Fibroblast of skin of back (primary cell): Measurements from ENCODE around the gene MAST1.
"Not testable (repeated sequence)": the region's sequence is repeated elsewhere in the genome, so short reads cannot be mapped to it uniquely, and the experiment has no call there.

Experiments
- DNase-seq: peaks from one replicate; pipeline ENCODE4 v3.0.0-alpha.2; 2013

MAST1 gene

GRCh38 chr19:12840091-12841079 is 2.1 kb downstream of the MAST1 start:
- DNase-seq = peak; percentile 64

- no peak for DNase-seq
These were observed 2.8 kb downstream of the MAST1 start for GRCh38 chr19:12841094-12841493.

DNA sequence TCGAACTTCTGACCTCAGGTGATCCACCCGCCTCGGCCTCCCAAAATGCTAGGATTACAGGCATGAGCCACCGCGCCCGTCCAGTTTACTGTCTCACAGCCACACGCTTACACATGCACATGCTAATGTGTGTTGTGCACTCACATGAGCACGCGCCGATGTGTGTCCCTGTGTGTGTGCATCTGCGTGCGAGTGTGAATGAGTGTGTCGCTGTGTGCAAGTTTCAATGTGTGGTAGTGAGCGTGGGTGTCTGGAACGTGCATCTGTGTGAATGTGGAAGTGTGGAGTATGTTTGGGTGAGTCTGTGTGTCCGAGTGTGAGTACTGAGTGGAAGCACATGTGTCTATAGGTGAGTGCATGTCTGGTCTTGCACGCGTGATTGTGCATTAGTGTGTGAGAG is 4.2 kb downstream of the MAST1 start:
- no peak for DNase-seq

GRCh38 chr19:12843328-12843727 is 5.0 kb downstream of the MAST1 start:
- DNase-seq = no peak

GRCh38 chr19:12843999-12844732 is 5.9 kb downstream of the MAST1 start:
- DNase-seq = no peak

DNA sequence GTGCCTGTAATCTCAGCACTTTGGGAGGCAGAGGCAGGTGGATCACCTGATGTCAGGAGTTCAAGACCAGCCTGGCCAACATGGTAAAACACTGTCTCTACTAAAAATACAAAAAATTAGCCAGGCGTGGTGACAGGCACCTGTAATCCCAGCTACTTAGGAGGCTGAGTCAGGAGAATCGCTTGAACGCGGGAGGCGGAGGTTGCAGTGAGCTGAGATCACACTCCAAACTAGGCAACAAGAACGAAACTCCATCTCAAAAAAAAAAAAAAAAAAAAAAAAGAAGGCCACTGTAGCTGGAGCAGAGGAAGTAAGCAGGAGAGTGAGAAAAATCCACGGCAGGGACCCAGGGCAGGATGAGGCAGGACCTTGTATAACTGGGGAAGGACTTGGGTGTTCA is 8.3 kb downstream of the MAST1 start:
- not testable (repeated sequence) for DNase-seq

DNA sequence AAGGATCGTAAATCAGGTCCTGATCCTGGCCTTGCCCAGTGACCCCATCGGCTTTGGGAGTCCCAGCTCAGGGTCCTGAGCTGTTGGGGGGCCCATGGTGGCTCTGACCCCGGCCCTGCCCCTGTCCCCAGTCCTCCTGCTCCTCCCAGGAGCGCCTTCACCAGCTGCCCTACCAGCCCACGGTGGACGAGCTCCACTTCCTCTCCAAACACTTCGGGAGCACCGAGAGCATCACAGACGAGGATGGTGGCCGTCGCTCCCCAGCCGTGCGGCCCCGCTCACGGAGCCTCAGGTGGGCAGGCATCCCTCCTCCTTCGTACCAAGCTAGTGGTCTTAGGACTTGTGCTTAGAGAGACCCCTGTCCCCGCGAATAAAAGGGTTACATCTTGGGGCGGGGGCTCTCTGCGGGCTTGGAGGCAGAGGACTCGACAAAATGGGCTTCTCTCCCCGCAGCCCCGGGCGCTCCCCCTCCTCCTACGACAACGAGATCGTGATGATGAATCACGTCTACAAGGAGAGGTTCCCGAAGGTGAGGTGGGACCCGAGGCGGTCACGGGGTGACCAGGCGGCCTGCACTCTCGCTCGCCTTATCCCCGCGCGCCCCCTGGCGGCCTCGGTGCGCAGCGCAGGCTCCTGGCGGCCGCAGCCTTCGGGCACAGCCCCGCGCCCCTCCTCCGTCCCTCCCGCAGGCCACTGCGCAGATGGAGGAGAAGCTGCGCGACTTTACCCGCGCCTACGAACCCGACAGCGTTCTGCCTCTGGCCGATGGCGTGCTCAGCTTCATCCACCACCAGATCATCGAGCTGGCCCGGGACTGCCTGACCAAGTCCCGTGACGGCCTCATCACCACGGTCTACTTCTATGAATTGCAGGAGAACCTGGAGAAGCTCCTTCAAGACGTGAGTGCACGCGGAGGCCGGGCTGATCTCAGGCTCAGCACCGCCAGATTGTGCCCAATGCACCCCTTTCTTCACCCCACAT is 9.1 kb downstream of the MAST1 start:
- peak; percentile 74 for DNase-seq

- DNase-seq = no peak
These were observed 18.3 kb downstream of the MAST1 start for GRCh38 chr19:12856653-12857052.

- no peak for DNase-seq
These were observed 20.0 kb downstream of the MAST1 start for GRCh38 chr19:12858041-12858928.

GRCh38 chr19:12859546-12859945 is 21.2 kb downstream of the MAST1 start:
- no peak for DNase-seq

- no peak for DNase-seq
These were observed 25.8 kb downstream of the MAST1 start for GRCh38 chr19:12864143-12864542.

- DNase-seq = no peak
These were observed 26.7 kb downstream of the MAST1 start for GRCh38 chr19:12864721-12865715.

DNA sequence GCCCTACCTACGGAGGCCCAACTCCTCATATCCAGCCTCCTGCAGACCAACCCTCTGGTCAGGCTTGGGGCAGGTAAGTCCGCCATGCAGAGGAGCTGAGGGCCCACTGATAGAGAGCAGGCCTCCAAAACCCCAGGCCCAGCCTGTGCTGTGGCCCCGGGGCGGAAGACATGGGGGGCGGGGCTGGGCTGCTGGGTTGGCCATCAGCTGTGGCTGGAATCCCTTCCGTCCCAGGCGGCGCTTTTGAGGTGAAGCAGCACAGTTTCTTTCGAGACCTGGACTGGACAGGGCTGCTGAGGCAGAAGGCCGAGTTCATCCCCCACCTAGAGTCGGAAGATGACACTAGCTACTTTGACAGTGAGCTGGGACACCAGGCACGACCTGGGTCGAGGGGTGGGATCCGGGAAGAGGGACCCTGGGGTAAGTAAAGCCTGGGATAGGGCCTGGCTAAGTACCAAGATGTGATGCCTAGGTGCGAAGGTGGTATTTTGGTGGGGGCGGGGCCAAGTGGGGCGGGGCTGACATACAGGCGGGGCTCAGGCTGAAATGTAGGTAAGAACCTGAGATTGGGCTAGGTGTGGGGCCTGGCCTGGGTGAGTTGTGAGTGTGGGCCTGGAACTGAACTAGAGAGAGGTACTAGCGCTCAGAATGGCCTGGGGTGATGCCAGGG is 27.6 kb downstream of the MAST1 start:
- DNase-seq = no peak

DNA sequence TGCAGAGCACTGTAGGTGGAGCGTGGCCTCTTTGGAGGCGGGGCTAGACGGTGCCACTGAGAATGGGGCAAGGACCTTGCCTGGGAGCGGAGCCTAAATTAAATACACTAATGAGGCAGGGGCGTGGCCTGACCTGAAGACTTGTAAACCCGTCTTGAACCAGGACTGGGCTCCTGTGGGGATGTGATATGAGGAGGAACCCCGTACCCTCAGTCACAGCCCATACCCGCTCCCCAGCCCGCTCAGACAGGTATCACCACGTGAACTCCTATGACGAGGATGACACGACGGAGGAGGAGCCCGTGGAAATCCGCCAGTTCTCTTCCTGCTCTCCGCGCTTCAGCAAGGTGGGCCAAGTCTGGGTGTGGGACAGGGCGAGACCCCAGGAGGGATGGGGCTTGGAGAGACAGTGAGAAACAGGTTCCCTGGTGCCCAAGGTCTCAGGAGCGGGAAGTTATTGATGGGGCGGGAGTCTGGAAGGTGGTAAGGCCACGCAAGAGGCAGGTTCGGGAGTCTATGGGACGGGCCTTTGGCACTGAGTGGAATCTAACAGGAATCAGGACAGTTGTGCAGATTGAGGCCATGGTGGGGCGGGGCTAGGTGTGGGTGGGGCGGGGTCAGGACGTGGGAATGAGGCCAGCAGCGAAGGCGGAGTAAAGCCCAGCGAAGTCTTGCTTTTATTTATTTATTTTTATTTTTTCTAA is 28.3 kb downstream of the MAST1 start:
- no peak for DNase-seq

DNA sequence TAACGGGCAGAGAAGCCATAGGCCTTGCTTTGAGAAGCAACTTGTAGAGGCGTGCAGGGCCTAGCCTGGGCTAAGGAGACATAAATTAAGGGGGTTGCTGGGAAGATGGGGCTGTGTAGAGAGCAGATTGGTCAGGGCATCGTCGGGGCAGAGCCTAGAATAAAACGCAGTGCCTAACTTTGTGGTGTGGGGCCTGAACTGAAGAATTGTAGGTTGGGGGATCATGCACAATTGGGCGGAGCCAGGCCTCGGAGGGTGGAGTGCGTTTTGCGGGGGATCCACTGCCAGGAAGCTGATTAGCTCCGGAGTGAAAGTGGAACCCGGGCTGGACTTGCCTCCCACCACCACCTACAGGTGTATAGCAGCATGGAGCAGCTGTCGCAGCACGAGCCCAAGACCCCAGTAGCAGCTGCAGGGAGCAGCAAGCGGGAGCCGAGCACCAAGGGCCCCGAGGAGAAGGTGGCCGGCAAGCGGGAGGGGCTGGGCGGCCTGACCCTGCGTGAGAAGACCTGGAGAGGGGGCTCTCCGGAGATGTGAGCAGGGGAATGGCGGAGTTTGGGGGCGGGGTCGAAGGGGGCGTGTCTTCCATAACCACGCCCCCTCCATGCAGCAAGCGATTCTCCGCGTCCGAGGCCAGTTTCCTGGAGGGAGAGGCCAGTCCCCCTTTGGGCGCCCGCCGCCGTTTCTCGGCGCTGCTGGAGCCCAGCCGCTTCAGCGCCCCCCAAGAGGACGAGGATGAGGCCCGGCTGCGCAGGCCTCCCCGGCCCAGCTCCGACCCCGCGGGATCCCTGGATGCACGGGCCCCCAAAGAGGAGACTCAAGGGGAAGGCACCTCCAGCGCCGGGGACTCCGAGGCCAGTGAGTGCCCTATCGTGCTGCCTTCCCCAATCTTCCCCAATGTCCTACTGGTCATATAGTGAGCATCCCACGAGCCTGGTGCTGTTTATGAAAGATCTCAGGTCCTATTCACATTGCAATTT is 29.1 kb downstream of the MAST1 start:
- peak; percentile 45 for DNase-seq

- DNase-seq = peak; percentile 13
These were observed 30.3 kb downstream of the MAST1 start for GRCh38 chr19:12868540-12869112.

DNA sequence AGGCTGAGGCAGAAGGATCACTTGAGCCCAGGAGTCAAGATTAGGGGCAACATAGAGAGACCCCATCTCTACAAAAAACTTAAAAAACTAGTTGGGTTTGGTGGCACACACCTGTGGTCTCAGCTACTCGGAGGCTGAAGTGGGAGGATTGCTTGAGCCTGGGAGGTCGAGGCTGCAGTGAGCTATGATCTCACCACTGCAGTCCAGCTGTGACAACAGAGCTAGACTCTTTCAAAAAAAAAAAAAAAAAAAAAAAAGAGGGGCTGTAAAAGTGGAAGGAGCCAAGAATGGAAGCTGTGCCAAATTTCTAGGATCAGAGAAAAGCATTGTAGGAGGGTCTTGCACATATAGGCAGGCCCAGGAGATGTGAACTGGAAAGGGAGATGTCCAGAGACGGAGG is 33.4 kb downstream of the MAST1 start:
- no peak for DNase-seq
